ENCODE data around the gene MYO18B. TPM values are rescaled to one million over a fixed set of nuclear protein-coding genes. Genes with fewer than 3 reads are reported as not detected.

Gene MYO18B
- total RNA-seq, 1 donor from 2014 or later = 144 TPM

DNA sequence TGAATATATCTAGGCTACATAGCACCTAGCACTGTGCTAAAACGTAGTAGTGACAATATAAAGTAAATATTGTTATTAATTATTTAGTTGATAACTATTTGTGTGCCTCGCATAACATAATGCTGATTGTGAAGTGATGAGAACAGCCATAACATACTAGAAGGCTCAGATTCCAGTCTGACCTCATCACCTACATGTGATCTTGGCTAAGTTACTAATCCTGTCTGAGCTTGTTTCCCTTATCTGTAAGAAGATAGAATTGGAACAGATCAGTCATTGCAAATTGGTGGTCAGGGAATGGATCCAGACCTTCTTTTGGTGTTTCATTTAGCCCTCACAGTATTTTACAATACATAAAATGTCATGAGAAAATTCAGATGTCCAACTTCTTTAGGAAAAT lies 323.9 kb downstream of the MYO18B start:
- H3K27me3 ChIP-seq (ENCODE audit: control insufficient read depth in 3 of 3, insufficient read depth in 3 of 3, low read length in 3 of 3) = no peaks in the 10 kb centered on the region
- no peak overlapping the region for H3K27ac ChIP-seq (ENCODE audit: low read depth, low read length)
- H3K4me1 ChIP-seq (ENCODE audit: control insufficient read depth in 3 of 3, insufficient read depth in 3 of 3, low read length in 3 of 3) = peaks cover 0 to 11% (median 9%) of the 10 kb centered on the region in 3 donors
- peaks cover 0 to 5% (median 0%) of the 10 kb centered on the region in 3 donors for H3K36me3 ChIP-seq (ENCODE audit: control insufficient read depth in 3 of 3, insufficient read depth in 3 of 3, low read length in 3 of 3)
- no peak overlapping the region for H3K4me3 ChIP-seq (ENCODE audit: low read length in 3 of 3)
- H3K9me3 ChIP-seq (ENCODE audit: control insufficient read depth in 3 of 3, low read length in 3 of 3) = no peaks in the 10 kb centered on the region
- H3K9ac ChIP-seq (ENCODE audit: low read depth in 1 of 3, low read length in 3 of 3) = no peak overlapping the region

DNA sequence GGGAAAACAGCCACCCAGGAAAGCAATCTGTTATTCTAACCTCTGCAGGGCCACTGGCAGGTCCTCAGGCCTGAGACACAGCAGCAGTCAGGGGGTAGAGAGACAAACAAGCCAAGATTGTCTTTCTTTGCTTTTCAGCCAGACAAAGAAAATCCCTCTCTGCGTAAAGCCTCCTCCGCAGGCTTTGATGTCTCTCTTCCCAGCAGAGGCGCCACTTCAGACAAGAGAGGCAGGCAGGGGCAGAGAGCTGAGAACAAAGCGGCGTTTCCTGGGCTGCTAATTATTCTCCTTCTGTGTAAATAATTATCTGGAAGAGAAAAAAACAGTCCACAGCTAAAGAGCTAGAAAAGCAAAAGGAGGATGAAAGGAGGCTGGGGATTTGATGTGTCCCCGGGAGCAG lies 324.5 kb downstream of the MYO18B start:
- H3K27me3 ChIP-seq (ENCODE audit: control insufficient read depth in 3 of 3, insufficient read depth in 3 of 3, low read length in 3 of 3) = no peaks in the 10 kb centered on the region
- peaks cover 0 to 11% (median 9%) of the 10 kb centered on the region in 3 donors for H3K4me1 ChIP-seq (ENCODE audit: control insufficient read depth in 3 of 3, insufficient read depth in 3 of 3, low read length in 3 of 3)
- H3K27ac ChIP-seq (ENCODE audit: low read depth, low read length) = no peak overlapping the region
- no peaks in the 10 kb centered on the region for H3K9me3 ChIP-seq (ENCODE audit: control insufficient read depth in 3 of 3, low read length in 3 of 3)
- peak overlapping the region in 1 of 3 donors; percentile 40 for H3K9ac ChIP-seq (ENCODE audit: low read depth in 1 of 3, low read length in 3 of 3)
- H3K4me3 ChIP-seq (ENCODE audit: low read length in 3 of 3) = no peak overlapping the region
- H3K36me3 ChIP-seq (ENCODE audit: control insufficient read depth in 3 of 3, insufficient read depth in 3 of 3, low read length in 3 of 3) = no peaks in the 10 kb centered on the region

DNA sequence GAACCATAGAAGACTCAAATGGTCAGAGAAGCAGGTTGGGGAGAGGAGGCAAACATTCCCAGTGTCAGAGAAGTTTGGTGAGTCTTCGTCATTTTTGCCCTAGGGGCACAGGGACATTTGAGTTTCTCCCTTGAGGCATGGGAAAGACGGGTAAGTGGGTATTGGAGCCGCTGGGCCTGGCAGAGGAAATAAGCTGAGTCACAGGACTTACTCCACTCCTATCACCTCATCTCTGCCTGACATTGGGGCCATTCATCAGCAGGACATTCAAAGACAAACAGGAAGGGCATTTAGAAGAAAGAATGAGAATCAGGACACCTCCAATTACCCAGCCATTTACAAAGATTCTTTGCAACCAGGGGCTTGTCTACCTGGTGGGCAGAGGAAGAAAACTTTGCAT lies 326.6 kb downstream of the MYO18B start:
- H3K4me3 ChIP-seq (ENCODE audit: low read length in 3 of 3) = no peak overlapping the region
- H3K9me3 ChIP-seq (ENCODE audit: control insufficient read depth in 3 of 3, low read length in 3 of 3) = no peaks in the 10 kb centered on the region
- H3K36me3 ChIP-seq (ENCODE audit: control insufficient read depth in 3 of 3, insufficient read depth in 3 of 3, low read length in 3 of 3) = no peaks in the 10 kb centered on the region
- no peaks in the 10 kb centered on the region for H3K27me3 ChIP-seq (ENCODE audit: control insufficient read depth in 3 of 3, insufficient read depth in 3 of 3, low read length in 3 of 3)
- H3K27ac ChIP-seq (ENCODE audit: low read depth, low read length) = no peak overlapping the region
- no peak overlapping the region for H3K9ac ChIP-seq (ENCODE audit: low read depth in 1 of 3, low read length in 3 of 3)
- H3K4me1 ChIP-seq (ENCODE audit: control insufficient read depth in 3 of 3, insufficient read depth in 3 of 3, low read length in 3 of 3) = peaks cover 0 to 11% (median 9%) of the 10 kb centered on the region in 3 donors

DNA sequence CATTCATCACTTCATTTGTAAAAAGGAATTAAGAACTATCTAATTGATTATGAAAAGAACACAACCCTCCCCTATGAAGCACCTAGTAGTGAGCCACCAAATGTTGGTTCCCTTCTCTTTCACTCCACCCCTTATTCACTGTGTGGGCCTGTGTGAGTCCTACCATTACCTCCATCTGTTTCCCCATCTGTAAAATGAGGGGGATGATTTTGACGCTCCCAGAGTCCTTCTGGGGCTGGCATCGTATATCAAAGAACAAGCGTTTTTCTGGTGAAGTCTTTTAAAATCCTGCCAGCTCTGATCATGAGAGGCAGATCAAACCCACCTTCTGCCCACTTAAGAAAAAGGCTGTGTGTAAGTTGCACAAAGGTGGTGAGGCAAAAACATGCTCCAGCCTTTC lies 330.6 kb downstream of the MYO18B start:
- peaks cover 0 to 4% (median 3%) of the 10 kb centered on the region in 3 donors for H3K27me3 ChIP-seq (ENCODE audit: control insufficient read depth in 3 of 3, insufficient read depth in 3 of 3, low read length in 3 of 3)
- H3K27ac ChIP-seq (ENCODE audit: low read depth, low read length) = no peak overlapping the region
- H3K9me3 ChIP-seq (ENCODE audit: control insufficient read depth in 3 of 3, low read length in 3 of 3) = no peaks in the 10 kb centered on the region
- no peaks in the 10 kb centered on the region for H3K36me3 ChIP-seq (ENCODE audit: control insufficient read depth in 3 of 3, insufficient read depth in 3 of 3, low read length in 3 of 3)
- no peak overlapping the region for H3K9ac ChIP-seq (ENCODE audit: low read depth in 1 of 3, low read length in 3 of 3)
- H3K4me1 ChIP-seq (ENCODE audit: control insufficient read depth in 3 of 3, insufficient read depth in 3 of 3, low read length in 3 of 3) = no peaks in the 10 kb centered on the region
- no peak overlapping the region for H3K4me3 ChIP-seq (ENCODE audit: low read length in 3 of 3)

DNA sequence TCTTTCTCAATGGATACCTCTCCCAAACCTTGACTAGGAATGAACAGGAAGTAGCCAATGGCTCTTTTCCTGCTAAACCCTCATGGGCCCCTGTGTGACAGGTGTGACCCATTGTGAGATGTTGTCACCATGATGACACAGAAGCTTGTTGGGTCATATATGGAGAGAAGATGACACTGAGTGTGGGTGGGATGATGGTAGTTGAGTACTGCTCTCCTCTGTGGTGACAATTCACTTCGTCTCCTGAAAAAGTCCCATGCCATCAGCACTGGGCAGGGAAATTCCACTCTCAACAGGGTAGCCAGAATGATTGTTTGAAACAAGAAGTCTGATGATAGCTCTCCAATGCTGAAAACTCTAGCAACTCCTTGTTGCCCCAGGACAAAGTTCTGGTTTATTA lies 333.3 kb downstream of the MYO18B start:
- Histone ChIP-seq H3K27ac (ENCODE audit: low read depth, low read length) (no peak overlapping the region), H3K4me3 (ENCODE audit: low read length in 3 of 3) (no peak overlapping the region), H3K36me3 (ENCODE audit: control insufficient read depth in 3 of 3, insufficient read depth in 3 of 3, low read length in 3 of 3) (no peaks in the 10 kb centered on the region), H3K4me1 (ENCODE audit: control insufficient read depth in 3 of 3, insufficient read depth in 3 of 3, low read length in 3 of 3) (no peaks in the 10 kb centered on the region), H3K9me3 (ENCODE audit: control insufficient read depth in 3 of 3, low read length in 3 of 3) (no peaks in the 10 kb centered on the region), H3K9ac (ENCODE audit: low read depth in 1 of 3, low read length in 3 of 3) (no peak overlapping the region), H3K27me3 (ENCODE audit: control insufficient read depth in 3 of 3, insufficient read depth in 3 of 3, low read length in 3 of 3) (peaks cover 0 to 11% (median 3%) of the 10 kb centered on the region in 3 donors)

DNA sequence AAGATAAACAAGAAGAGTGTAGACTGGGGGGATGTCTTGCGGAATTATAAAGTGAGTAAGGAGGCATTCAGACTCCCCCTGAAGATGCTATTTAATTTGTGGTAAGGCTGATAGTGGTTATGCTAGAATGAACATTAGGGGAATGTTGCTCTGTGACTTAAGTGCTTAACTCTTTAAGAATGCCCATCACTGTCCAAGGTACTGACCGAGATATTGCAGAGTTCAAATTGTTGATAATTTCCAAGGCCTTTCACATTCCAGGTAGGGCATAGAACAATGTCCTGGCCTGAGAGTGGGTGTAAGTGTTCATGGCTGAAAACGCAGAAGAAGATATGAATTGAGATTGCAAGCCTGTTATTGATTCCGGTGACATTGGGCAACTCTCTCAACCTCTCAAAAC lies 337.0 kb downstream of the MYO18B start:
- no peaks in the 10 kb centered on the region for H3K4me1 ChIP-seq (ENCODE audit: control insufficient read depth in 3 of 3, insufficient read depth in 3 of 3, low read length in 3 of 3)
- H3K36me3 ChIP-seq (ENCODE audit: control insufficient read depth in 3 of 3, insufficient read depth in 3 of 3, low read length in 3 of 3) = no peaks in the 10 kb centered on the region
- no peak overlapping the region for H3K9ac ChIP-seq (ENCODE audit: low read depth in 1 of 3, low read length in 3 of 3)
- peaks cover 0 to 13% (median 11%) of the 10 kb centered on the region in 3 donors for H3K27me3 ChIP-seq (ENCODE audit: control insufficient read depth in 3 of 3, insufficient read depth in 3 of 3, low read length in 3 of 3)
- H3K9me3 ChIP-seq (ENCODE audit: control insufficient read depth in 3 of 3, low read length in 3 of 3) = no peaks in the 10 kb centered on the region
- no peak overlapping the region for H3K27ac ChIP-seq (ENCODE audit: low read depth, low read length)
- no peak overlapping the region for H3K4me3 ChIP-seq (ENCODE audit: low read length in 3 of 3)

Small RNA genes within 50 kb of the gene (small RNA-seq; reads per million reads assigned to genes)
- gene RN7SKP169 (not detected), gene RNA5SP494 (not detected), gene Z98949.2 (not detected)

Other genes starting within 250 kb of the MYO18B start
- gene GRK3, start 177.5 kb upstream of the MYO18B start, total RNA-seq = 6.3 TPM